Measurements from ENCODE around the gene TBC1D7. TPM values are rescaled to one million over a fixed set of nuclear protein-coding genes. Genes with fewer than 3 reads are reported as not detected.

Gene TBC1D7
- total and polyA plus RNA-seq, 2 of the 4 experiments (the other 2 are of a cell fraction) = 14.3 to 22.6 TPM

- Histone ChIP-seq H3K18ac (ENCODE audit: low read depth, low read length) (no peak overlapping the region), H2BK5ac (ENCODE audit: low read depth, low read length, poor library complexity, severe bottlenecking) (no peak overlapping the region), H3K4me1 (ENCODE audit: control insufficient read depth, insufficient read depth, low read length) (no peaks in the 10 kb centered on the region), H3K27me3 (ENCODE audit: control insufficient read depth, insufficient read depth, low read length) (no peaks in the 10 kb centered on the region), H3K79me1 (ENCODE audit: low read depth in 1 of 2, low read length in 2 of 2) (no peaks in the 10 kb centered on the region), H3K14ac (replicated peaks; ENCODE audit: low read depth, low read length) (no peak overlapping the region), H3K9me3 (ENCODE audit: control insufficient read depth, insufficient read depth, low read length) (no peaks in the 10 kb centered on the region), H3K27ac (ENCODE audit: insufficient read depth, low read length) (no peak overlapping the region), H2AFZ (replicated peaks; ENCODE audit: low read length, poor library complexity) (no peak overlapping the region), H3K4ac (ENCODE audit: low read depth, low read length) (no peak overlapping the region), H3K9me1 (ENCODE audit: insufficient read depth, low read length) (no peaks in the 10 kb centered on the region; the same call in 1 of the 2 replicates), H3K4me3 (ENCODE audit: insufficient read depth, low read depth, low read length) (no peak overlapping the region), H3K36me3 (ENCODE audit: control insufficient read depth, insufficient read depth, low read length) (no peaks in the 10 kb centered on the region), H4K8ac (ENCODE audit: low read depth in 2 of 2, low read length in 2 of 2) (no peak overlapping the region), H4K5ac (ENCODE audit: low read depth, low read length) (no peak overlapping the region), H2BK120ac (ENCODE audit: low read depth, low read length) (no peak overlapping the region), H4K91ac (ENCODE audit: insufficient read depth, low read depth, low read length) (no peak overlapping the region), H3K56ac (ENCODE audit: extremely low read depth, insufficient read depth, low read length) (no peak overlapping the region), H4K20me1 (ENCODE audit: insufficient read depth, low read length) (no peaks in the 10 kb centered on the region), H3K23ac (ENCODE audit: low read depth, low read length) (no peak overlapping the region), H3K4me2 (ENCODE audit: low read depth, low read length) (no peak overlapping the region), H2BK15ac (ENCODE audit: low read depth, low read length) (no peak overlapping the region), H3K9ac (ENCODE audit: low read depth, low read length) (no peak overlapping the region), H2BK20ac (ENCODE audit: low read depth, low read length) (no peak overlapping the region), H2AK5ac (ENCODE audit: low read depth, low read length) (no peak overlapping the region), H2AK9ac (replicated peaks; ENCODE audit: low read depth, low read length, poor library complexity) (no peak overlapping the region)
- intact Hi-C loops (cut with micrococcal nuclease) (loop anchor here (1.0 to 10.0 kb wide), 3 partner anchors 33 to 732 kb away; no protein-coding TSS in a partner anchor), dilution Hi-C loops (cut with HindIII; ENCODE audit: low sequenced_read_pairs, unreplicated experiment) (no loop called here), in situ Hi-C loops (cut with MboI; ENCODE audit: low sequenced_read_pairs) (no loop called here)
- ChIA-PET CTCF (interaction anchor here (0.6 kb wide), 1 partner anchor 14 kb away, joined by 3 read pairs; no protein-coding TSS in a partner anchor), POLR2A (ENCODE audit: unreplicated experiment) (interaction anchor here (0.7 kb wide), 1 partner anchor 22 kb away, joined by 8 read pairs; no protein-coding TSS in a partner anchor)
- BruUV-seq (replicated peaks) = no TSS peak
- ATAC-seq (ENCODE audit: low read depth) (no peak), DNase-seq (no peak)
- 45% methylated on average over 1 of the region's 3 CpGs; no CpG with 5 or more reads in 1 of the 2 experiments for WGBS, 2 experiments (ENCODE audit: extremely low coverage in 2 of 2, insufficient read length in 1 of 2)
- no peak for TF ChIP-seq ELK1 (IDR thresholded peaks at IDR 0.05; ENCODE audit: borderline replicate concordance, low read depth, low read length)
- TF ChIP-seq SMC3 (IDR thresholded peaks at IDR 0.05; ENCODE audit: low read depth, low read length) = no peak
- no peak for TF ChIP-seq RAD21 (IDR thresholded peaks at IDR 0.05; ENCODE audit: low read length)
- TF ChIP-seq NFE2L2 (IDR thresholded peaks at IDR 0.05; ENCODE audit: low read depth, low read length) = no peak
- TF ChIP-seq BHLHE40 (IDR thresholded peaks at IDR 0.05; ENCODE audit: low read depth, low read length) = no peak
- TF ChIP-seq, protein P1, sequence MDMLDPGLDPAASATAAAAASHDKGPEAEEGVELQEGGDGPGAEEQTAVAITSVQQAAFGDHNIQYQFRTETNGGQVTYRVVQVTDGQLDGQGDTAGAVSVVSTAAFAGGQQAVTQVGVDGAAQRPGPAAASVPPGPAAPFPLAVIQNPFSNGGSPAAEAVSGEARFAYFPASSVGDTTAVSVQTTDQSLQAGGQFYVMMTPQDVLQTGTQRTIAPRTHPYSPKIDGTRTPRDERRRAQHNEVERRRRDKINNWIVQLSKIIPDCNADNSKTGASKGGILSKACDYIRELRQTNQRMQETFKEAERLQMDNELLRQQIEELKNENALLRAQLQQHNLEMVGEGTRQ (IDR thresholded peaks at IDR 0.05; ENCODE audit: low read depth, low read length) = no peak
- TF ChIP-seq, protein P2, sequence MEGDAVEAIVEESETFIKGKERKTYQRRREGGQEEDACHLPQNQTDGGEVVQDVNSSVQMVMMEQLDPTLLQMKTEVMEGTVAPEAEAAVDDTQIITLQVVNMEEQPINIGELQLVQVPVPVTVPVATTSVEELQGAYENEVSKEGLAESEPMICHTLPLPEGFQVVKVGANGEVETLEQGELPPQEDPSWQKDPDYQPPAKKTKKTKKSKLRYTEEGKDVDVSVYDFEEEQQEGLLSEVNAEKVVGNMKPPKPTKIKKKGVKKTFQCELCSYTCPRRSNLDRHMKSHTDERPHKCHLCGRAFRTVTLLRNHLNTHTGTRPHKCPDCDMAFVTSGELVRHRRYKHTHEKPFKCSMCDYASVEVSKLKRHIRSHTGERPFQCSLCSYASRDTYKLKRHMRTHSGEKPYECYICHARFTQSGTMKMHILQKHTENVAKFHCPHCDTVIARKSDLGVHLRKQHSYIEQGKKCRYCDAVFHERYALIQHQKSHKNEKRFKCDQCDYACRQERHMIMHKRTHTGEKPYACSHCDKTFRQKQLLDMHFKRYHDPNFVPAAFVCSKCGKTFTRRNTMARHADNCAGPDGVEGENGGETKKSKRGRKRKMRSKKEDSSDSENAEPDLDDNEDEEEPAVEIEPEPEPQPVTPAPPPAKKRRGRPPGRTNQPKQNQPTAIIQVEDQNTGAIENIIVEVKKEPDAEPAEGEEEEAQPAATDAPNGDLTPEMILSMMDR (conservative IDR thresholded peaks at IDR 0.05; ENCODE audit: low read depth, low read length) = no peak
- TF ChIP-seq POLR2A (IDR thresholded peaks at IDR 0.05; ENCODE audit: low read depth, low read length) = no peak
- TF ChIP-seq MAFK (IDR thresholded peaks at IDR 0.05; ENCODE audit: low read depth, low read length) = no peak
- no peak for TF ChIP-seq FOS (IDR thresholded peaks at IDR 0.05; ENCODE audit: low read depth, low read length)
- TF ChIP-seq CHD1 (IDR thresholded peaks at IDR 0.05; ENCODE audit: low read depth, low read length) = no peak
- no peak for TF ChIP-seq CEBPB (IDR thresholded peaks at IDR 0.05; ENCODE audit: low read depth, low read length)
- TF ChIP-seq MAZ (IDR thresholded peaks at IDR 0.05; ENCODE audit: borderline replicate concordance, low read depth, low read length) = no peak
- TF ChIP-seq MXI1 (IDR thresholded peaks at IDR 0.05; ENCODE audit: borderline replicate concordance, low read depth, low read length) = no peak
- no peak for TF ChIP-seq RCOR1 (IDR thresholded peaks at IDR 0.05; ENCODE audit: insufficient replicate concordance, low read length)
These were observed 6.6 kb upstream of the TBC1D7 start for GRCh38 chr6:13334953-13335352.
